HepG2 (cell line): Measurements from ENCODE around the gene EXOSC7. TPM values are rescaled to one million over a fixed set of nuclear protein-coding genes. Genes with fewer than 3 reads are reported as not detected.

Experiments used
- DR1 ChIP-seq: sonication (generic); formaldehyde crosslinking; IDR thresholded peaks from 2 replicates; pipeline ENCODE4 v1.8.0; 2021; ENCODE audit warnings: mild to moderate bottlenecking, missing genetic modification reagents, inconsistent platforms
- EED ChIP-seq: sonication (generic); formaldehyde crosslinking; IDR thresholded peaks from 2 replicates; pipeline ENCODE4 v1.5.0; 2020; ENCODE audit warnings: mild to moderate bottlenecking, missing genetic modification reagents
- ELF1 ChIP-seq: sonication (generic); formaldehyde crosslinking; IDR thresholded peaks from 2 replicates; pipeline ENCODE4 v1.4.0; 2020; ENCODE audit warnings: missing genetic modification reagents
- FOXO4 ChIP-seq: sonication (generic); formaldehyde crosslinking; conservative IDR thresholded peaks from 2 replicates; pipeline ENCODE4 v1.8.1; 2023; ENCODE audit warnings: missing genetic modification reagents
- HDAC2 ChIP-seq: sonication (generic); formaldehyde crosslinking; IDR thresholded peaks from 2 replicates; pipeline ENCODE4 v1.4.0; 2020; ENCODE audit warnings: missing genetic modification reagents
- HES4 ChIP-seq: sonication (generic); formaldehyde crosslinking; IDR thresholded peaks from 2 replicates; pipeline ENCODE4 v1.9.0; 2021; ENCODE audit warnings: mild to moderate bottlenecking, missing genetic modification reagents, borderline replicate concordance
- HNRNPUL1 ChIP-seq: fragments of 200-400 bp; formaldehyde crosslinking; IDR thresholded peaks from 2 replicates; pipeline ENCODE4 v1.6.1; 2017; ENCODE audit warnings: low read depth, mild to moderate bottlenecking, low read length, moderate library complexity
- HOXA3 ChIP-seq: sonication (generic); formaldehyde crosslinking; IDR thresholded peaks from 2 replicates; pipeline ENCODE4 v1.5.0; 2020; ENCODE audit warnings: missing genetic modification reagents
- IKZF5 ChIP-seq: IDR thresholded peaks from 2 replicates; pipeline ENCODE4 v1.6.1; 2018; ENCODE audit warnings: missing genetic modification reagents, mild to moderate bottlenecking, missing compliant biosample characterization
- KAT7 ChIP-seq: IDR thresholded peaks from 2 replicates; pipeline ENCODE4 v1.6.1; 2018; ENCODE audit warnings: borderline replicate concordance, missing compliant biosample characterization
- KDM6A ChIP-seq: IDR thresholded peaks from 2 replicates; pipeline ENCODE4 v1.6.1; 2016; ENCODE audit warnings: low read depth
- KLF16 ChIP-seq, 2 experiments: sonication (generic) in 1 of 2; formaldehyde crosslinking in 1 of 2; IDR thresholded peaks; 2 replicates each; pipeline versions ENCODE4 v1.6.1 to v1.8.0; 2016 to 2023; ENCODE audit warnings: missing genetic modification reagents in 2 of 2, missing compliant biosample characterization in 1 of 2
- MEF2D ChIP-seq: sonication (generic); formaldehyde crosslinking; IDR thresholded peaks from 2 replicates; pipeline ENCODE4 v1.5.1; 2020; ENCODE audit warnings: mild to moderate bottlenecking, missing genetic modification reagents
- MEIS1 ChIP-seq: sonication (generic); formaldehyde crosslinking; IDR thresholded peaks from 2 replicates; pipeline ENCODE4 v1.9.0; 2021; ENCODE audit warnings: mild to moderate bottlenecking, missing genetic modification reagents, moderate library complexity, borderline replicate concordance
- MXD4 ChIP-seq: IDR thresholded peaks from 2 replicates; pipeline ENCODE4 v1.6.1; 2016; ENCODE audit warnings: mild to moderate bottlenecking, missing biosample characterization, missing genetic modification reagents
- NR2F1 ChIP-seq, 2 experiments: fragments of 450-650 bp in 1 of 2; formaldehyde crosslinking in 1 of 2; IDR thresholded peaks; 2 replicates each; pipeline versions ENCODE4 v1.5.0 to v1.6.1; 2016 to 2020; ENCODE audit warnings: mild to moderate bottlenecking in 1 of 2, missing compliant biosample characterization in 1 of 2, missing genetic modification reagents in 1 of 2, moderate library complexity in 1 of 2
- PLRG1 ChIP-seq: fragments of 450-650 bp; conservative IDR thresholded peaks from 2 replicates; pipeline ENCODE4 v1.6.1; 2016
- SMAD3 ChIP-seq: sonication (generic); formaldehyde crosslinking; IDR thresholded peaks from 2 replicates; pipeline ENCODE4 v1.4.0; 2020; ENCODE audit warnings: missing genetic modification reagents
- STAG1 ChIP-seq: sonication (generic); formaldehyde crosslinking; IDR thresholded peaks from 2 replicates; pipeline ENCODE4 v1.4.0; 2020; ENCODE audit warnings: missing genetic modification reagents
- TFE3 ChIP-seq: IDR thresholded peaks from 2 replicates; pipeline ENCODE4 v1.6.1; 2016
- YY1 ChIP-seq: IDR thresholded peaks from 2 replicates; pipeline ENCODE4 v1.6.1; 2011; ENCODE audit warnings: low read length, low read depth, moderate library complexity, mild to moderate bottlenecking; ENCODE audit not compliant: insufficient read depth, insufficient replicate concordance
- ZBTB8A ChIP-seq: sonication (generic); formaldehyde crosslinking; IDR thresholded peaks from 2 replicates; pipeline ENCODE4 v1.4.0; 2020; ENCODE audit warnings: mild to moderate bottlenecking, low read depth, missing genetic modification reagents, borderline replicate concordance
- ZNF367 ChIP-seq: sonication (generic); formaldehyde crosslinking; IDR thresholded peaks from 2 replicates; pipeline ENCODE4 v1.4.0; 2020; ENCODE audit warnings: missing genetic modification reagents, borderline replicate concordance
- ZNF703 ChIP-seq: sonication (generic); formaldehyde crosslinking; IDR thresholded peaks from 2 replicates; pipeline ENCODE4 v1.5.1; 2020; ENCODE audit warnings: missing genetic modification reagents, mild to moderate bottlenecking, moderate library complexity, borderline replicate concordance
- ZNF772 ChIP-seq: sonication (generic); formaldehyde crosslinking; IDR thresholded peaks from 2 replicates; pipeline ENCODE4 v1.5.0; 2020; ENCODE audit warnings: mild to moderate bottlenecking, missing genetic modification reagents
- ZNF850 ChIP-seq: sonication (generic); formaldehyde crosslinking; conservative IDR thresholded peaks from 2 replicates; pipeline ENCODE4 v1.9.0; 2021; ENCODE audit warnings: mild to moderate bottlenecking, missing genetic modification reagents
- polyA plus RNA-seq, 8 experiments: library from polyadenylated mRNA; depleted of rRNA in 3 of 8; stranded (reverse) in 7 of 8; unstranded in 1 of 8; fragments of >200 nt; fragmentation: Illumina TruSeq in 4 of 8; extraction: Trizol in 4 of 8; gene quantifications; 2 replicates each; pipeline versions ENCODE4 v1.2.1 to v1.2.3, GENCODE V29; 2011 to 2016; ENCODE audit warnings: low read depth in 4 of 8, missing spikeins in 1 of 8, mixed read lengths in 1 of 8; ENCODE audit not compliant: insufficient read depth in 1 of 8
- total RNA-seq, 5 experiments: library from RNA; depleted of rRNA; stranded (reverse); fragments of >200 nt; fragmentation: Illumina TruSeq; extraction: Trizol; gene quantifications; 2 replicates each; pipeline ENCODE4 v1.2.3, GENCODE V29; 2016; ENCODE audit warnings: low read depth in 1 of 5
- TF ChIP-seq, protein P1 (sequence below): sonication (generic); formaldehyde crosslinking; IDR thresholded peaks from 2 replicates; pipeline ENCODE4 v1.4.0; 2020; ENCODE audit warnings: missing genetic modification reagents

Gene EXOSC7
- total and polyA plus RNA-seq, 2 of the 13 experiments (the other 11 are each of a cell fraction or from before 2014, with no cell fraction given), result 68.3 to 74.7 TPM

DNA sequence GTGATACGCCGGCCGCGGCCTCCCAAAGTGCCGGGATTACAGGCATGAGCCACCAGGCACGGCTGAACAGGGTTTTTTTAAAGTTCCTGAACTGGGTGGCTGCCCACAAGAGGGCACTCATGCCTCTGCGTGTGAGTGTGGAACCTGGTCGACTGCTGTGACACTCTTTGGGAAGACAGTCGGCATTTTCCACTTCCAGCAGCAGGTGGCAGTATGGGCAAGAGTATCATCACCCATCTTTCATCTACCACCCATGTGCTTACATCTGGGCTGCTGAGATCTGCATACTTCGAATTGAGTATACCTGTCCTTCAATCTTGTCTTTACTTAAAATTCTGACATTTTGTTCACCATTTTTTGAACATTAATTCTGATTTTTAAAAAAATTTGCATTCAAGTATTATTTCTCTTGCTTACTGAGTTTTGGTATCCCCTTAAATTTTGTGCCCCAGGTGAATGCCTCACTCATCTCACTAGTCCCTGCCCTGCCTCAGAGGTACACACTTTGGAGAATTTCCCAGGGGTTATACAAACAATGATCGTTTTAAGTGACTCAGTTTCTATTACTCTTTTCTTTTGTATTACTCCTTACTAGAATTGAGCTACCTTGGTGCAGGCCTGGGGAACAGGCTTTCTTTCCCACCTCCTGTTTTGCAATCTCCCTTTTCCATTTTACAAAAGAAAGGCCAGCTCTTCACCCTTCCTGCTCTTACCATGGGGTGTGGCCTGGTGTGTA is 61.8 kb downstream of the EXOSC7 start (continued):
- TF ChIP-seq KLF16 (CRISPR knock-in tag; IDR thresholded peaks at IDR 0.05) (0 out of 4 replicates have a peak, but pooled peaks of 1 of the 2 experiments have one; percentile 53), FOXO4 (no peak), ZNF367 (no peak), HDAC2 (CRISPR knock-in tag) (0 out of 2 replicates have a peak, but pooled peaks have one; percentile 21), HNRNPUL1 (no peak), HES4 (CRISPR knock-in tag) (no peak), MXD4 (CRISPR knock-in tag) (0 out of 2 replicates have a peak, but pooled peaks have one; percentile 44), ZNF703 (CRISPR knock-in tag) (no peak), IKZF5 (CRISPR knock-in tag) (no peak), KDM6A (CRISPR knock-in tag) (no peak), NR2F1 (CRISPR knock-in tag; IDR thresholded peaks at IDR 0.05) (no peak), TFE3 (CRISPR knock-in tag) (peak; percentile 17; the same call in 1 of the 2 replicates), MEF2D (CRISPR knock-in tag) (no peak), SMAD3 (peak; percentile 52; the same call in 1 of the 2 replicates), KAT7 (CRISPR knock-in tag) (peak; percentile 36; the same call in 1 of the 2 replicates), ZNF772 (CRISPR knock-in tag) (0 out of 2 replicates have a peak, but pooled peaks have one; percentile 32), DR1 (CRISPR knock-in tag) (no peak), YY1 (peak; percentile 52), EED (CRISPR knock-in tag) (no peak), ELF1 (CRISPR knock-in tag) (0 out of 2 replicates have a peak, but pooled peaks have one; percentile 15), ZNF850 (CRISPR knock-in tag) (no peak), STAG1 (peak; percentile 93), HOXA3 (peak; percentile 37; the same call in 1 of the 2 replicates), MEIS1 (CRISPR knock-in tag) (peak; percentile 50; the same call in 1 of the 2 replicates), PLRG1 (no peak), ZBTB8A (CRISPR knock-in tag) (no peak)
- TF ChIP-seq, protein P1, sequence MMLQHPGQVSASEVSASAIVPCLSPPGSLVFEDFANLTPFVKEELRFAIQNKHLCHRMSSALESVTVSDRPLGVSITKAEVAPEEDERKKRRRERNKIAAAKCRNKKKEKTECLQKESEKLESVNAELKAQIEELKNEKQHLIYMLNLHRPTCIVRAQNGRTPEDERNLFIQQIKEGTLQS (CRISPR knock-in tag), result no peak
